MCF 10A (cell line): ENCODE data around the gene PLEKHJ1. TPM values are rescaled to one million over a fixed set of nuclear protein-coding genes. Genes with fewer than 3 reads are reported as not detected.

Source experiments
- BruUV-seq: library from RNA; stranded (reverse); fragments of 400-500 nt; replicated peaks from 2 replicates; lab custom pipeline; 2021; lab: Mats Ljungman, UMichigan
- CTCF ChIA-PET: fragments of 300-600 bp; sonication (Branson Sonifier 250); formaldehyde crosslinking; extraction: SDS; loops from one replicate; lab custom pipeline; 2021; ENCODE audit warnings: antibody characterized with exemption, inconsistent platforms; lab: Yijun Ruan, JAX
- POLR2A ChIA-PET: fragments of 300-600, 350-650 bp; sonication (Branson Sonifier 250); formaldehyde crosslinking; extraction: SDS; loops from one replicate; lab custom pipeline; 2020; ENCODE audit warnings: antibody characterized with exemption, inconsistent platforms; lab: Yijun Ruan, JAX
- DNase-seq: peaks from one replicate; pipeline ENCODE4 v3.0.0-alpha.2; 2018; ENCODE audit not compliant: unreplicated experiment
- H3K27ac Mint-ChIP-seq: one replicate; pipeline ENCODE4 v1.8.0; 2022; ENCODE audit warnings: mild to moderate bottlenecking, low read depth, mixed read lengths; ENCODE audit not compliant: unreplicated experiment
- H3K27me3 Mint-ChIP-seq: one replicate; pipeline ENCODE4 v1.8.0; 2022; ENCODE audit warnings: mixed read lengths; ENCODE audit not compliant: insufficient read depth, unreplicated experiment
- H3K36me3 Mint-ChIP-seq: one replicate; pipeline ENCODE4 v1.8.0; 2022; ENCODE audit warnings: mild to moderate bottlenecking, moderate library complexity, mixed read lengths; ENCODE audit not compliant: insufficient read depth, unreplicated experiment
- H3K4me1 Mint-ChIP-seq: one replicate; pipeline ENCODE4 v1.8.0; 2022; ENCODE audit warnings: mixed read lengths; ENCODE audit not compliant: insufficient read depth, unreplicated experiment
- H3K4me3 Mint-ChIP-seq: one replicate; pipeline ENCODE4 v1.8.0; 2022; ENCODE audit warnings: mild to moderate bottlenecking, moderate library complexity, mixed read lengths; ENCODE audit not compliant: unreplicated experiment
- H3K9me3 Mint-ChIP-seq: one replicate; pipeline ENCODE4 v1.8.0; 2022; ENCODE audit warnings: mixed read lengths; ENCODE audit not compliant: unreplicated experiment
- intact Hi-C: fragments of 100-400 bp; cut with micrococcal nuclease; formaldehyde crosslinking; loops from 2 replicates; pipeline ENCODE4 v1.14.1; 2022
- total RNA-seq: library from RNA; stranded (reverse); gene quantifications from 2 replicates; pipeline ENCODE4 v1.2.3, GENCODE V29; 2022
- TF ChIP-seq, protein P1 (sequence below): fragments of 200-600 bp; IDR thresholded peaks from one replicate; pipeline ENCODE4 v1.8.0; 2022; ENCODE audit warnings: antibody characterized with exemption, mild to moderate bottlenecking; ENCODE audit not compliant: unreplicated experiment

PLEKHJ1 gene
- total RNA-seq, 1 experiment from 2014 or later: 54.1 TPM

DNA sequence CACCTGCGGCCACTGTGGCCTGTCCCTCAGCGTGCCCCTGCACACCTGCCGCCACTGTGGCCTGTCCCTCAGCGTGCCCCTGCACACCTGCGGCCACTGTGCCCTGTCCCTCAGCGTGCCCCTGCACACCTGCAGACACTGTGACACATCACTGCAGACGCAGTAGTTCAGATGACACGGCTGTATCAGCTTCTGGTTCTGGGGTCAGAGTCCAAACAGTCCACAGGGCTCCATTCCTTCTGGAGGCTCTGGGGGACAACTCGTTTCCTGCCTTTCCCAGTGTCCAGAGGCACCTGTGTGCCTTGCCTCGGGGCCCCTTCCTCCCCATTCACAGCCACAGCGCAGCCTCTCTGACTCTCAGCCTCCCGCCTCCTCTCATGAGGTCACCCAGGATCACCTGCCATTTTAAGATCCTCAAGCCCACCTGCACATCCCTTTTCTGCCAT, 6.0 kb upstream of the PLEKHJ1 start:
- Mint-ChIP-seq H3K36me3 (peaks cover 59% of the 10 kb centered on the region), H3K9me3 (no peaks in the 10 kb centered on the region), H3K27me3 (no peaks in the 10 kb centered on the region), H3K4me1 (peaks cover 28% of the 10 kb centered on the region), H3K4me3 (no peak overlapping the region), H3K27ac (peak overlapping the region; percentile 16)
- no peak for DNase-seq
- intact Hi-C loops: no loop called here
- TF ChIP-seq, protein P1, sequence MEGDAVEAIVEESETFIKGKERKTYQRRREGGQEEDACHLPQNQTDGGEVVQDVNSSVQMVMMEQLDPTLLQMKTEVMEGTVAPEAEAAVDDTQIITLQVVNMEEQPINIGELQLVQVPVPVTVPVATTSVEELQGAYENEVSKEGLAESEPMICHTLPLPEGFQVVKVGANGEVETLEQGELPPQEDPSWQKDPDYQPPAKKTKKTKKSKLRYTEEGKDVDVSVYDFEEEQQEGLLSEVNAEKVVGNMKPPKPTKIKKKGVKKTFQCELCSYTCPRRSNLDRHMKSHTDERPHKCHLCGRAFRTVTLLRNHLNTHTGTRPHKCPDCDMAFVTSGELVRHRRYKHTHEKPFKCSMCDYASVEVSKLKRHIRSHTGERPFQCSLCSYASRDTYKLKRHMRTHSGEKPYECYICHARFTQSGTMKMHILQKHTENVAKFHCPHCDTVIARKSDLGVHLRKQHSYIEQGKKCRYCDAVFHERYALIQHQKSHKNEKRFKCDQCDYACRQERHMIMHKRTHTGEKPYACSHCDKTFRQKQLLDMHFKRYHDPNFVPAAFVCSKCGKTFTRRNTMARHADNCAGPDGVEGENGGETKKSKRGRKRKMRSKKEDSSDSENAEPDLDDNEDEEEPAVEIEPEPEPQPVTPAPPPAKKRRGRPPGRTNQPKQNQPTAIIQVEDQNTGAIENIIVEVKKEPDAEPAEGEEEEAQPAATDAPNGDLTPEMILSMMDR: no peak
- no TSS peak for BruUV-seq
- ChIA-PET POLR2A (no interaction called here), CTCF (no interaction called here)

DNA sequence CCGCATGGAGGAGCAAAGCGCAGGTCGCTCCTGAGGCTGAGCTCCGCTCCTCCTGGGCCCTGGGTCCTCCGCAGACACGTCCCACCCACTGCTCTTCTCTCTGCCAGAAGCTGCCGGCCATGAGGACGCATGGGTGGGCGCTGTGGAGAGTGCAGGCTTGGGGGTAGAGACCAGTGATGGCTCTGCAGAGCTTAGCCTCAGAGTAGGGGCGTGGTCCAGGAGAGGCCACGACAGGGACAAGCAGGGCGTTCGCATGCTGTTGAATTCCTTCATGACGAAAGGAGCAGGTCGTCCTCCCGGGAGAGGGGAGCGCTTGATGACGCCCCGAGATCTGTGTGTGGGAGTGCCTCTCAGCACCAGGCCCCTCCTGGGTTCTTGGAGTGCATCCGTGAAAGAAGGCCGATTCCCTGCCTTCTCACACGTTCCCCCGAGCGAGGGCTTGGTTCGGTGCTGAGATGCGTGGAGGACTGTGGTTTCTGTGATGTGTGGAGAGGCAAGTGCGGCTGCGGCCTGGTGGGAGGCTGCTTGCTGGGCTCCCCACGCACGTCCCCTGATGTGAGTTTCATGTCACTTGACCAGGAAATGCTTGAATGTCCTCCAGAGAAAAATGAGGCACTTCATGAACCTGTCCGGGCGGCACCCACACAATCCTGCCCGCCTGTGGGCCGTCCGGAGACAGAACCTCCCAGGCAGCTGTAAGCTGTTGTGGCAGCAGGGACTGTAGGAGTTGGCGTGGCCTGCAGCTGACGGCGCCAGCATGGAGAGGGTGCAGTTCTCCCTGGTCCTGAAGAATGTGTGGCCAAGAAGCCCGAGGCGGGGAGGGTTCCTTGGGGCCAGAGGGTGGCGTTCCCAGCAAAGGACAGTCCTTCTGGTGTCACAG, 5.0 kb upstream of the PLEKHJ1 start:
- no peak for DNase-seq
- H3K9me3 Mint-ChIP-seq: no peaks in the 10 kb centered on the region
- peaks cover 28% of the 10 kb centered on the region for H3K4me1 Mint-ChIP-seq
- TF ChIP-seq, protein P1: no peak
- intact Hi-C loops: no loop called here
- H3K27ac Mint-ChIP-seq: peak overlapping the region; percentile 67
- CTCF ChIA-PET: interaction anchor here (0.8 kb wide), 1 partner anchor 33 kb away, joined by 3 read pairs; no protein-coding TSS in a partner anchor
- no TSS peak for BruUV-seq
- peaks cover 58% of the 10 kb centered on the region for H3K36me3 Mint-ChIP-seq
- POLR2A ChIA-PET: interaction anchor here (1.3 to 4.1 kb wide), 5 partner anchors 8 to 29 kb away, joined by 5 to 79 read pairs (median 16); partner anchors contain the start of gene AMH
- H3K4me3 Mint-ChIP-seq: peak overlapping the region; percentile 86
- no peaks in the 10 kb centered on the region for H3K27me3 Mint-ChIP-seq

DNA sequence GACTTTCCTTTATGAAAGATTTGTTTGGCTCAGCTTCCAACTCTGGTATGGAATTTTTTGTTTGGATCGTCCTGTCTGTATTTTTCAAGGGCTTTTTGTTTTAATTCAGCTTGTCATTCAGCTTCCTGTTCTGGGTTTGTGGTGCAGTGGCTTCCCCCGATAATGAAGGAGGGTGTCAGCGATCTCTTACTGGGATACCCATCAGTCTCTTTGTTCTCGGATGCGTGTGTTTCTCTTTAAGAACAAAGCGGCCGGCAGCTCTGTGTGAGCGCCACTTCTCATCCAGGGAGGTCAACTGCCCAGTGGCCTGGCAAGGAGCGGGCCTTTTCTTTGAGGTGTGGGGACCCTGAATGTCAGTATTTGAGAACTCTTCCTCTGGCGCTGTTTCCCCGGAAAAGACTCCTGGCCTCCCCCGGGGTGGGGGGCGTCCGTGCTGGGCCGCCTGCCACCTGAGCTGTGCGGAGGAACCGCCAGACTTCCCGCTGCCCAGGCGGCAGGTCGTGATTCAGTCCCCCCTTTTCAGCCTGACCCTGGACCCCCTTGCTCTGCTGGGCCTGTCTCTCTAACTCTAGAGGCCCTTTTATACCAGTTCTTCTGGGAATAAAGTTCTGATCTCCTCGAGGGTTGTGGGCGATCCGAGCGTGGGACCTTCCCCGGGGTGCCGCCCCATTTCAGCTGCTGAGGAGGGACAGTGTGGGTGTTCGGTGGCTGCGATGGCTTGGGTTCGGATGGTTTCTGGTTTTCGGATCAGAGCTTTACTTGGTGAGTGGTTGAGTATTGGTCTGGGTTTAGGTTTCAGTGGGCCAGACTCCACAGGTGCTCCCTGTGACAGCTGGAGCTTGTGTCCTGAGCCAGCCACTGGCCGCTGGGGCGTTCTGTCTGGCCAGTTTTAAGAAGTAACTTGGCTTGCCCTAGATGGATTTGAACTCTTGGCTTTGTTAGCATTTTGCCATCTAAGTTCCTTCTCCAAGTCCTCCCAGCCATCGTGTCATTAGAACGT, 3.9 kb upstream of the PLEKHJ1 start:
- peak overlapping the region; percentile 86 for H3K4me3 Mint-ChIP-seq
- peak overlapping the region; percentile 67 for H3K27ac Mint-ChIP-seq
- CTCF ChIA-PET: interaction anchor here (0.6 to 3.2 kb wide), 7 partner anchors 20 to 152 kb away, joined by 3 to 20 read pairs (median 3); no protein-coding TSS in a partner anchor
- no peak for DNase-seq
- TF ChIP-seq, protein P1: no peak
- POLR2A ChIA-PET: interaction anchor here (0.7 to 4.1 kb wide), 20 partner anchors 9 to 388 kb away, joined by 3 to 79 read pairs (median 4); partner anchors contain the start of genes ABHD17A, AMH, AP3D1 and LMNB2
- intact Hi-C loops: loop anchor here (5.0 kb wide), 2 partner anchors 77 to 372 kb away; no protein-coding TSS in a partner anchor
- no TSS peak for BruUV-seq
- peaks cover 23% of the 10 kb centered on the region for H3K4me1 Mint-ChIP-seq
- H3K27me3 Mint-ChIP-seq: no peaks in the 10 kb centered on the region
- no peaks in the 10 kb centered on the region for H3K9me3 Mint-ChIP-seq
- peaks cover 48% of the 10 kb centered on the region for H3K36me3 Mint-ChIP-seq
